ENCODE results near the gene PDLIM7.

PDLIM7 gene

GRCh38 chr5:177526191-177526590, 28.8 kb upstream of the PDLIM7 start:
- TF ChIP-seq CTCF (conservative IDR thresholded peaks at IDR 0.05; ENCODE audit: low read depth, low read length): no peak
- no peak overlapping the region for H3K4me3 ChIP-seq (IDR thresholded peaks at IDR 0.05; ENCODE audit: insufficient read depth, low read depth, low read length)
- no peak overlapping the region for H3K4me2 ChIP-seq
- H4K20me1 ChIP-seq (ENCODE audit: insufficient read depth): no peaks in the 10 kb centered on the region
- H3K27ac ChIP-seq: no peak overlapping the region
- H3K4me1 ChIP-seq (ENCODE audit: low read depth, poor library complexity, severe bottlenecking): no peaks in the 10 kb centered on the region
- no peak overlapping the region for H3K9ac ChIP-seq
- no peaks in the 10 kb centered on the region for H3K36me3 ChIP-seq (ENCODE audit: insufficient read depth)
- no peaks in the 10 kb centered on the region for H3K27me3 ChIP-seq (ENCODE audit: insufficient read depth, low read depth)
- no peak overlapping the region for H2AFZ ChIP-seq (ENCODE audit: low read depth)
- H3K79me2 ChIP-seq (ENCODE audit: insufficient read depth, low read depth): no peaks in the 10 kb centered on the region

GRCh38 chr5:177524941-177525655, 27.7 kb upstream of the PDLIM7 start:
- H4K20me1 ChIP-seq (ENCODE audit: insufficient read depth): no peaks in the 10 kb centered on the region
- no peak overlapping the region for H2AFZ ChIP-seq (ENCODE audit: low read depth)
- no peaks in the 10 kb centered on the region for H3K79me2 ChIP-seq (ENCODE audit: insufficient read depth, low read depth)
- no peak overlapping the region for H3K9ac ChIP-seq
- H3K27ac ChIP-seq: no peak overlapping the region
- TF ChIP-seq CTCF (conservative IDR thresholded peaks at IDR 0.05; ENCODE audit: low read depth, low read length): no peak
- no peaks in the 10 kb centered on the region for H3K4me1 ChIP-seq (ENCODE audit: low read depth, poor library complexity, severe bottlenecking)
- H3K36me3 ChIP-seq (ENCODE audit: insufficient read depth): no peaks in the 10 kb centered on the region
- H3K4me2 ChIP-seq: no peak overlapping the region
- no peaks in the 10 kb centered on the region for H3K27me3 ChIP-seq (ENCODE audit: insufficient read depth, low read depth)
- no peak overlapping the region for H3K4me3 ChIP-seq (IDR thresholded peaks at IDR 0.05; ENCODE audit: insufficient read depth, low read depth, low read length)

- TF ChIP-seq CTCF (conservative IDR thresholded peaks at IDR 0.05; ENCODE audit: low read depth, low read length): no peak
- no peak overlapping the region for H2AFZ ChIP-seq (ENCODE audit: low read depth)
- H3K27ac ChIP-seq: no peak overlapping the region
- H3K36me3 ChIP-seq (ENCODE audit: insufficient read depth): no peaks in the 10 kb centered on the region
- no peaks in the 10 kb centered on the region for H3K79me2 ChIP-seq (ENCODE audit: insufficient read depth, low read depth)
- no peak overlapping the region for H3K4me3 ChIP-seq (IDR thresholded peaks at IDR 0.05; ENCODE audit: insufficient read depth, low read depth, low read length)
- H3K4me1 ChIP-seq (ENCODE audit: low read depth, poor library complexity, severe bottlenecking): no peaks in the 10 kb centered on the region
- no peak overlapping the region for H3K4me2 ChIP-seq
- no peak overlapping the region for H3K9ac ChIP-seq
- H4K20me1 ChIP-seq (ENCODE audit: insufficient read depth): no peaks in the 10 kb centered on the region
- H3K27me3 ChIP-seq (ENCODE audit: insufficient read depth, low read depth): no peaks in the 10 kb centered on the region
Observed at GRCh38 chr5:177524539-177524900, 27.1 kb upstream of the PDLIM7 start.

DNA sequence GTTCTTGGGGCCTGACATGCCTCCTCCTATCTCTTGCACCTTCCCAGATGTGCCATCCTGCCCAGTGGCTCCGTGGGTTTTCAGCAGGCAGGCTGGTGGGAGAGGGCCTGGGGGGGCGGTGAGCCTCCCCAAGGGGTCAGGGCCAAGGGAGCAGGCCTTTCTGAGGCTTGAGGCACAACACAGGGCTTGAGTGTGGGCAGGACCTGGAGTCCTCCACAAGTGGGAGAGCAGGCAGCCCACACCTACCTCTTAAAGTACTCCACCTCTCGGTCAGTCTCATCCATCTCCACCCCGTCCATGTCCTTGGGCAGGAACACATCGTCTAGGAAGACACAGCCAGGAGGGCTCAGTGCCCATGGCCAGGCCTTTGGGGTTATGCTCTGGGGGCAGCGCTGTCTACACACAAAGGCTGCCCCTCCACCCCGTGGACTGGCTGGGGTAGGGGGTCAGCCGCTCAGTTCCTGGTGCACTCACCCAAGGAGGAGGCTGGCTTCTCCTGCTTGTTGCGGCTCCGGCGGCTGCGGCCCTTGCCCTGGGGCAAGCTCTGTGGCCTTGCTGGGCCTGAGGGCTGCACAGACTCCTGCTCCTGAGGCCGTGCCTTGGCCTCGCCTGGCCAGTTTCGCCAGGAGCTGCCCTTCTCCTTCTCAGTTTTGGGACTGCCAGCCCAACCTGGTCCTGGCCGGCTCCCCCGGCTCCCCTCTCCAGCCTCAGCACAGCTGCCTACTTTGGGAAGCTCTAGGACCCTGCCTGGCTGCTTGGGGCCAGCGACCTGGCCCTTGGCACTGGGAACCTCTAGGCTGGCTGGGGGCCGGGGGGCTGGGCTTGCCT, 26.5 kb upstream of the PDLIM7 start:
- H3K27ac ChIP-seq: no peak overlapping the region
- H3K36me3 ChIP-seq (ENCODE audit: insufficient read depth): no peaks in the 10 kb centered on the region
- no peak for TF ChIP-seq CTCF (conservative IDR thresholded peaks at IDR 0.05; ENCODE audit: low read depth, low read length)

More for the DNA sequence above, 26.5 kb upstream of the PDLIM7 start:
- Histone ChIP-seq H4K20me1 (ENCODE audit: insufficient read depth) (no peaks in the 10 kb centered on the region), H2AFZ (ENCODE audit: low read depth) (no peak overlapping the region), H3K79me2 (ENCODE audit: insufficient read depth, low read depth) (no peaks in the 10 kb centered on the region), H3K4me1 (ENCODE audit: low read depth, poor library complexity, severe bottlenecking) (peaks cover 2% of the 10 kb centered on the region), H3K9ac (no peak overlapping the region), H3K4me3 (IDR thresholded peaks at IDR 0.05; ENCODE audit: insufficient read depth, low read depth, low read length) (no peak overlapping the region), H3K4me2 (no peak overlapping the region), H3K27me3 (ENCODE audit: insufficient read depth, low read depth) (no peaks in the 10 kb centered on the region)
